ENCODE data around the gene MEGF6.

DNA sequence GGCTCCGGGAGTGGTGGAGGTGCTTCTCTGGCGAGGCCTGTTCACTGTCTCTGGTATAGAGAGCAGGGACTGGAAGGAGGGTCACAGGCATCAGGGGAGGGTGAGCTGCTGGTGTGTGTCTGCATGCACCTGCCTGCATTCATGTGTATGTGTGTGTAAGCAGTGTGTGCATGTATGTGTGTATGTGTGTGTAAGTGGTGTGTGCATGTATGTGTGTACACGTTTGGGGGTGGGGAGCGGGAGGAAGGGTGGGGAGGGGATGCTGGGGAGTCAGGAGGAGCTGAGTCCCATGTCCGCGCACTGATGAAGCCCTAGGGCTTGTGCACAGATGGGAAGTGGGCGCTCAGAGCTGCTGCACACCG, 107.8 kb downstream of the MEGF6 start:
- TF ChIP-seq, protein P1, sequence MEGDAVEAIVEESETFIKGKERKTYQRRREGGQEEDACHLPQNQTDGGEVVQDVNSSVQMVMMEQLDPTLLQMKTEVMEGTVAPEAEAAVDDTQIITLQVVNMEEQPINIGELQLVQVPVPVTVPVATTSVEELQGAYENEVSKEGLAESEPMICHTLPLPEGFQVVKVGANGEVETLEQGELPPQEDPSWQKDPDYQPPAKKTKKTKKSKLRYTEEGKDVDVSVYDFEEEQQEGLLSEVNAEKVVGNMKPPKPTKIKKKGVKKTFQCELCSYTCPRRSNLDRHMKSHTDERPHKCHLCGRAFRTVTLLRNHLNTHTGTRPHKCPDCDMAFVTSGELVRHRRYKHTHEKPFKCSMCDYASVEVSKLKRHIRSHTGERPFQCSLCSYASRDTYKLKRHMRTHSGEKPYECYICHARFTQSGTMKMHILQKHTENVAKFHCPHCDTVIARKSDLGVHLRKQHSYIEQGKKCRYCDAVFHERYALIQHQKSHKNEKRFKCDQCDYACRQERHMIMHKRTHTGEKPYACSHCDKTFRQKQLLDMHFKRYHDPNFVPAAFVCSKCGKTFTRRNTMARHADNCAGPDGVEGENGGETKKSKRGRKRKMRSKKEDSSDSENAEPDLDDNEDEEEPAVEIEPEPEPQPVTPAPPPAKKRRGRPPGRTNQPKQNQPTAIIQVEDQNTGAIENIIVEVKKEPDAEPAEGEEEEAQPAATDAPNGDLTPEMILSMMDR (IDR thresholded peaks at IDR 0.05), result no peak
- no peak for TF ChIP-seq POLR2A (IDR thresholded peaks at IDR 0.05)

Data from uterus (tissue), 2 donors.